Measurements from ENCODE around the gene UMOD.

UMOD gene

DNA sequence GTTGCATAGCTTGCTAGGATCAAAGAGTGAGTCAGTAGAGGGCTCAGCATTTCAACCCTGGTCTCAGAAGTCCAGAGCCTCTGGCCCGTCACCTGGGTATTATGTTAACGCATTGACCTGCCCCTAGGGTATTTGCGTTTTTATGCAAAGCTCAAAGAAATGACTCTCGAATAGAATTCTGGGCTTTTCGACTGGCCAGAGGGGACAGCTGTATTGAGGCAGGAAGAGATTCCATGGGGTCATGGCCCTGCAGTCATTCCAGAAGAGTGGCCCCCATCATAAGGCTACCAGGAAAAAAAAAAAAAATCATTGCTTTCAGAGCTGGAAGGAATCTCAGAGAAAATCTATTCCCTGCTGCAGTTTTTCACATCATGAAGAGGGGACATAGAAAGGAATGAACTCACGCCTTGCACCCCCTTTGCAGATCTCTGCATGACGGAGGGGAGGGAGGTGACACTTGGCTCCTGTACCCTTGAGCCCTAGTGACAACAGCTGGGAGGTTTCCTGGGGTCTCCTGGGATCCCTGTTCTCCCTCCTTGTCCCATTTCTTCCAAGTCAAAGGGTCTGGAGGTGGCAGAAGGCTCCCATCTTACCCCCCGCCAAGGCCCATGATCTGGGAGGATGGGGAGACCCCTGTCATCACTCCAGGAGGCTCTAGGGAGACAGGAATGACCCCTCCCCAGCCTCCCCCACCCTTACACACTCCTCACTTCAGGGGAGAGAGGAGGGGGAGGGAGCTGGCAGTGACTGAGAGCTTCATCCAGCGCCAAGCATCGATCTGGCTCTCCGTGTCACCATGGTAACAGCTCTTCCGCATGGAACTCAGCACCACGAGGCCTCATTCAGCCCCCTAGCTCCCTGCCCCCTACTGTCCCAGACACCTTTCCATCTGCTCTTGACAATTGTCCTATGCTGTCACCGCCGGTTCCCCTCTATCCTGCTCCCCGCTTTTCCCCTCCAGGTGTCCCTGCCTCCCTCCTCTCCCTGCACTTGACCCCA is 61.0 kb downstream of the UMOD start:
- no peak for DNase-seq

DNA sequence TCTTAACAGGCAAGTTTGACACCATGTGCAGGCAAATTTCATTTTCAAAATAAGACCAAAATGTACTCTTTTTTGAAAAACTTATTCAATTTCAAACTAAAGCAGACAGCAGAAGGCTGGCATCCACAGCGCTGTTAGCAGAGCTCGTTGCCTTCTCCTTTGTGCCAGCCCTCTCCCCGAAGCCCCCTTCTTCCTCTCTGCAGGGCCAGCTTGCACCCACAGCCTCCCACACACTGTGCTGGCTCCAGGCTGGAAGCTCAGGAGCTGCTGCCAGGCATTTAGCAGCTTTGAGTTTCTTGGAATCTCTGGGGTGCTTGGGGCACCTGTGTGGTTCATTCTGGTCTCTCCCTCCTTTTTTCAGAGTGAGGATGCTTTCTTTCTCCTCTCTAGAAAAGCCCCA is 62.9 kb downstream of the UMOD start:
- DNase-seq, result no peak

DNA sequence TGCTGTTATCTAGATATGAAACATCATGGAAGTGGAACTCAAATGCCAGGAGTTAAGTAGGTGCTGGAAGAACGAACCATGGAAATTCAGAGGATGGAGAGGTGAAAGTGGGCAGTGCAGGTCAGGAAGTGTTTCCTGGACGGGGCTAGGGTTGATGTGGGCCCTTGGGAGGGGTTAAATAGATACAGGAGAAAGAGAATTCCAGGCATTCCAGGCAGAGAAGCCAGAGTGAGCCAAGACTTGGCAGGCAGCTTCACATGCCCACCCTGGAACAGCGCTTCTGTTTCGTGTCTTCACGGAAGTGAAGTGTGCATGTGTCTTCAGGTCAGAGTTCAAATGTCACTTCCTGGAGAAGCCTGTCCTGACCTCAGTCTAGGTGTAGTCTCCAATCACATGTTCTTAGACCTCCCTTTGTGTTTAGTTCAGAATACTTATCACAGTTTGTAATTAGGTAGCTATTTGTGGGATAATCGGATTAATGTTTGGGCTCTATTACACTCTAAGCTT is 66.5 kb downstream of the UMOD start:
- no peak for DNase-seq
